HG03342 (cell line): Measurements from ENCODE around the gene PGF.
"Not testable (repeated sequence)": the region's sequence is repeated elsewhere in the genome, so short reads cannot be mapped to it uniquely, and the experiment has no call there.

ENCODE experiments used
- ATAC-seq: cut with Tn5 transposase; IDR thresholded peaks from one replicate; pipeline ENCODE4 v1.9.1; 2021; ENCODE audit warnings: mild to moderate bottlenecking, moderate library complexity; ENCODE audit not compliant: unreplicated experiment

The PGF gene

DNA sequence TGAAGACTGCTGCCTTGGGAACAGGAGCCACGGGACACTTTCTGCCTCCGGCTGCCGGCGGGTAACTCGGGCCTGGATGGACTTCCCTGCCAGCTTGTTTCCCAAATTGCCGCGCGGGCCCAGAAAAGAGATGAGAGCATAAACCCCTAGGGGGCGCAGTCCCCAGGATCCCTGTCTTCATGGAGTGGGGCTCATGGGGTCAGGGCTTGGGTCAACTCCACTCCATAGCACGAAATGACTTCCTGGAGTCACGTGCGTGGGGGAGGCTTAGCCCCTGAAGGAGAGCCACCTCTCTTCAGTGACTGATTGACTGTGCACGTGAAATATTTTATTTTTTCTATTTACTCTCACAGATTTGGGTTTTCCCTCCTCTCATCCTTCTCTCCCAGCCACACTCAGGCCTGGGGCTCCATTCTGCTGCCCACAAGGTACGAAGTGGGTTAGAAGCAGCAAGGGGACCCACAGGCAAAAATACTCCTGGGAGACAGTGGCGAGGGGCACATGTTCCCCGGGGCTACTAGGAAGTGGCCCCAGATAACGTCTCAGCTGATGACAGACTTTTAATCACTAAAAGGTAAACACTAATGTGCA lies 10.0 kb downstream of the PGF start:
- ATAC-seq: no peak

DNA sequence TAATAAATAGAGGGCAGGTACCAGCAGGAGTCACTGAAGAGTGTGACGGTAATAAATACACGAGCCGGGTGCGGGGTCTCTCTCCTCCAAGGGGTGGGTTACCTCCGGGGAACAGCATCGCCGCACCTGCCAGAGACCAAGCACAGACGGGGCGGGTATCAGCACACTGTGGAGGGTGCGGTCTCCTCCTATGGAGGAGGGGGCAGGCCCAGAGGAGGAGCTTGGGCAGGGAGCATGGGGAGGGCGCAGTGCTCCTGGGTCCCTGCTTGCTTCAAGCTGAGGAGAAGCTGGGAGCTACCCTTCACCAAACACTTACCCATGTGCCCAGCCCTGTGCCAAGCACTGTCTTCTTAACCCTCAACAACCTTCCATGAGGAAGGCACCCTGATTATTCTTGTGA lies 12.8 kb downstream of the PGF start:
- no peak for ATAC-seq

DNA sequence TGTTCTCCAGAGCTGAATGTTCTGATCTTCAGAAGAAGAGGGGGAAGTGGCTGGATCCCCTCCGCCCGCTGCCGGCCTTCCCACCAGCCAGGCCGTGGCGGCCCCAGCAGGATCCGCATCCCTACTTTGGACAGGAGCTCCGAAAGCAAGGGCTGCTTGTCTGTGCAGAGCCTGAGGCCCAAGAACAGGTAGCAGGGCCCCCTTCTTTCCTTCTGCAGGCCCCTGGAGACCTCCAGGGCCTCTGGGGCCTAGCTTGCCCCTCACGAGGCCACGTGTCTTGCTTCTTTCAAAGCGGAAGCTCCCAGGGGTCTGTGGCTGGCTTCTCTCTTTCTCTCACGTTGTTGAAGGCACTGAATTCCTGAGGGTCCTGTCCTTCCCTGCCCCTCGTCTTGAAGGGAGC lies 13.2 kb downstream of the PGF start:
- peak; percentile 13 for ATAC-seq

DNA sequence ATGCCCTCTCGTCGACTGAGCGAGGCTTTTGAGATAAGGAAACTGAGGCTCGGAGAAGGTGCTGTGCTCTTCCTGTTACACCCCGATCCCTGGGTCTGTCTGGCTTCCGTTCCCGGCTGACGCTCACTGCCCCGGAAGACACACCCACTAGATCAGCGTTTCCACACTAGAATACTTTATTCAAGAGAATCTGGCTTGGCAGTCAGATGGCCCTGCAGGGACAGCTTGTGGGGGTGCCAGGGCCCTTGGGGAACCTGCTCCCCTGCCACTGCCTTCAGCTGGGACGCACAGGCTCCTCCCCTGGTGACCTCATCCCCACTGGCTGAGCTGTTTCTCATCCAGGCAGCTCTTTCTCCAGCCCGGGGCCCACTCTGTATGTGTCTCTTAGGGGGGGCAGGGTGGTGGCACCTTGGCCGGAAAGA lies 13.7 kb downstream of the PGF start:
- ATAC-seq: peak; percentile 61

DNA sequence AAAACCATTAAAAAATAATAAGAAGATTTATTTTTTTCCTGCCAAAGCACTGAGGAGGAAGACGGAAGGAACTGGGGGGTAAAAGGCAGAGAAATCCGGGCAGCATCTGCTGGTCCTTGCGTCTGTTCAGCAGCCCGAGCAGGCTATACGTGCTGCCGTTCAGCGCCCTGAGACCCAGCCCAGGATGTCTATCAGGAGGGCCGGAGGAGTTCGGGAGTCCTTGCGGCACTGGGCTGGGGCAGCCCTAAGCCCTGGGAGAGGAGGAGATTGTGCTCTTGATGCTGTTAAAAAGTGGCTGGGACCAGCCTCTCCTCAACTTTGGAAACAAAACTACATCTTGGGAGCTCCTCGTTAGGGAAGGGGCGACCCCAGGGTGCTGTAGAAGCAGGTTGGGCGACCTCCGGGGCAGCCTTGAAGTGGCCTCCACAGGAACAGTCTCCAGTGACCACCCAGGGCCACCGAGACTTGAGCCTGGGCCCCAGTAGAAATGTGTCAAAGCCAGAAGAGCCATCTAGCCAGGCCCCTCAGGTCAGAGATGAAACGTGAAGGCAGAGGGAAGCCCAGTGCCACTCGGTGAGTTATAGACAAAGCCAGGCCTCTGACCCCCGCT lies 14.3 kb downstream of the PGF start:
- no peak for ATAC-seq

DNA sequence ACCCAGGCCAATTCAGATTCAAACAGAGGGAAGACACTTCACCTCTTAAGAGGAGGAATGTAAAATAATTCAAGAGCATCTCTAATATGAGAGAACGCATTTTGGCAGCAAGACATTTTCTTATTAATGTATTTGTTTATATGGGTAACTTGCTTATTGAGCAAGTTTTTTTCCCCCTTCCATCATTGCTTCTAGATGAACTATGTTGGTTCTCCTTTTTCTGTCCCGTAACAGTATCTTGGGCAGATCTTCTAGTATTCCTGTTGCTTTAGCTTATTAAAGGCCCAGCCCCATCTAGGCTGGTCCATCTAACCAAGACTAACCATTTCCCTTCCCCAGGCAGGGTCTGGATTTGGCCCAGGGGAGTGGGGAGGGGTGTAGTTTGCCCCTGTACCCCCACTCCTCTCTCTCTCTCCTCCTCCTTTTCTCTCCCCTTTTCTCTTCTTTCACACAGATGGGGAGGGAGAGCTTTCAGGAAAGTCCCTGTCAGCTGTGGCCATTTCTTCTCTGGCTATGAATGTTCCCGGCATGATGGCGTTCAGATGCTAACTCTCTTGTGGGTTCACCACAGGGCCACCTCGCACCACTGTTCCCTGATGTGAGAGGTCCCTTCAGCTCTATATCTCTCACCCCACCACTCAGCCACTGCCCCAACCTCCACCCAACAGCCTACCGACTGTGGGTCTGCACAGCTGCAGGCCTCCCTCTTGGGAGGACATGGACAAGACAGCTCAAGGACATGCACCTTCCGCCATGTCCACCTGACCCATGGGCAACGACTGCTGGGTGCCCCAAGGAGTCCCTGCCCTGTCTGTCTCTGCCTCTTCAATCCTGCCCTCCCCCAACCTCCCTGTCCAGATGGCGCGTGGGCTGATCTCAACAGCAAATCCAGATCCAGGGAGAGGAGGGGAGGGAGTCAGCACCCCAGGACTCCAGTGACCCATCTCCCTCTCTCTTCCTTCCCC lies 16.6 kb downstream of the PGF start:
- no peak for ATAC-seq

DNA sequence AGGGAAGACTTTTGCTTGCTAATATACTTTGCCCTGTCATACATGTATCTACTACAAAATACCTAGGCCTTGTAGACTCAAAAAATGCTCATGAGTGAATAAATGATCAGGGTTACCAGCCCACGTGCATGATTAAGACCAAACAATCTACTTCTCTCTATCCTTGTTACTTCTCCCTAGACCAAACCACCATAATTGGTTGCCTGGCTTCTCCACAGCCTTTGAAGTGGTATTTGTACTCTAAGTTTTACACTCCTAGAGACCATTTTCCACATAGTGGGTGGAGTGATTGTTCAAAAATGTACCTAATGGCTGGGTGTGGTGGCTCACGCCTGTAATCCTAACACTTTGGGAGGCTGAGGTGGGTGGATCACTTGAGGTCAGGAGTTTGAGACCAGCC lies 18.2 kb downstream of the PGF start:
- ATAC-seq: no peak

DNA sequence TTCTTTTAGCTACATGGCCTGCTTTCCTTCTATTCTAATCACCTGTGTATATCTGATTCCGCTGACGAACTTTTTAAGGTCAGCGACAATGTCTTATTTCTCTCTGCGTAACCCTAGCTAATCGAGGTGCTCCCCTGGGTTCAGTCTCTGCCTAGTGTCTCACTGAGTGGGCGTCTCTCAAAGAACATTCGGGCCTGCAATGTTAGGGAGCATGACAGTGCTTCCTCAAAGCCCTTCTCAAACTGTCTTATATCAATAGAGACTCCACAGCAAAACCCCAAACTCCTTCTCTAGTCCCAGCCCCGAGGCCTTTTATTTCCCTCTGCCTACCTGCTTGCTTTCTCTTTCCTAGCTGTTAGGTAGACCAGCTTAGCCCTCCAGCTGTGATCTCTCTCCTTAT lies 18.7 kb downstream of the PGF start:
- ATAC-seq: no peak

DNA sequence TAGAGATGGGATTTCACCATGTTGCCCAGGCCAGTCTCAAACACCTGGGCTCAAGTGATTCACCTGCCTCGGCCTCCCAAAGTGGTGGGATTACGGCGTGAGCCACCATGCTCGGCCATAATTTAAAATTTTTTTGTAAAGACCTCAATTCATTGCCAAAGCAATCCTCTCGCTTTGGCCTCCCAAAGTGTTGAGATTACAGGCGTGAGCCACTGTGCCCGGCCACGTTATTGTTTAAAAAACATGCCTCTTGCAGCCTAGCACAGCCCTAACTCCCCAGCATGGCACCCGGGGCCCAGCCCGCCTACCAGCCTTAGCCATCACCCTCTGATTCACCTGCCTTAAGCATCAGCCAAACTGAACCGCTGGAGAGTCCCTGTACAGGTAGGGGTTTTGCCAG lies 19.2 kb downstream of the PGF start:
- ATAC-seq: no peak

DNA sequence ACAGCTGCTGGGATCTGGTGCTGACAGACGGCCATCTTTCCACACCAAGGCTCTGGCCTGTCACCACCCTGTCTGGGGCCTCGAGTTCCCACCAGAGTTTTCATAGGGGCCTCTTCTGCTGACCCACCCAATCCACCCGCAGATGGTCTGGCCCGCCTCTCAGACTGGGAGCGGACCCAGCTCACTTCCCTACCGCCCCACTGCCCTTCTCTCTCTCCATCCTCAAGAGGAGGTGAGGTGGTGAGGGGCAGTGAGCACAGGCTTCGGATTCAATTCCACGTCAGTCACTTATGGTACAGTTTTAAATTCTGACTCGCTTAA lies 20.1 kb downstream of the PGF start:
- ATAC-seq: no peak

DNA sequence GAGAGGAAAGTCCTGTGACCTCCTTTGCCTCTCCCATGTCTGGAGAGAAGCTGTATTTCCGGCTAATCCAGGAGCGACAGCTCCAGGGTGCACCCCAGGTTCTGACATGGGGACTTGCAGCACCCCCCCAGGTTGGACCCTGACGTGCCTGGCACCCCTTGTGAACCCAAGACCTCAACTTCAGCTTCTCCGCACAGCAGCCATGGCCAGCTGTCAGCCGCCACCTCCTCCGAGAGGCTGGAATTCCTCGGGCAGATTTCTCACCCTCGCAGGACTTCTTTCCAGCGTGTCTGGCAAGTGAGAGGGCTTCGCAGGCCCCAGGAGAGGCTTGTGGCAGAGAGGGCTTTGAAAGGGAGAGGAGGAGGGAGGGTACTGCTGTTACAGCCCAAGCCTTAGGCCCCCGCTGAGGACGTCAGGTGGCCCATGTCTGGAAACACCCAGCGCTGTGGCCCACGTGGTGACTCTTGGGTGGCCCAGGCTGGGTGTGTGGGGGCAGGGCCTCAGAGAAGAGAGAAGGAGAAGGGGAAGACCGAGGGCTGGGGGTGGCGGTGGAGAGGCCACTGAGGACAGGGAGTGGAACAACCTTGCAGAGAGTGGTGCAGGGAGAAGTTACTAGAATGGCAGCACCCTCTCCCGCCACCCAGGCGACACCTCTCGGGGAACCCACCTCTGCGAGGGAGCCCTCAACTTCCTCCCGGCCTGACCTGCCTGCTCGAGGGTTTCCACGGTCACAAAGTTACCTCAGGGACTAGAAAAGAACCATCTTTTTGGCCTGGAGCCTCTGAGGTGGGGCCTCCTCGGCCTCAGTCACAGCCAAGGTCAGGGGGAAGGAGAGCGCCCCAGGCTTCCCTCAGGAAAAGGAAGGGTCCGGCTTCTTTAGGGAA lies 20.7 kb downstream of the PGF start:
- no peak for ATAC-seq

DNA sequence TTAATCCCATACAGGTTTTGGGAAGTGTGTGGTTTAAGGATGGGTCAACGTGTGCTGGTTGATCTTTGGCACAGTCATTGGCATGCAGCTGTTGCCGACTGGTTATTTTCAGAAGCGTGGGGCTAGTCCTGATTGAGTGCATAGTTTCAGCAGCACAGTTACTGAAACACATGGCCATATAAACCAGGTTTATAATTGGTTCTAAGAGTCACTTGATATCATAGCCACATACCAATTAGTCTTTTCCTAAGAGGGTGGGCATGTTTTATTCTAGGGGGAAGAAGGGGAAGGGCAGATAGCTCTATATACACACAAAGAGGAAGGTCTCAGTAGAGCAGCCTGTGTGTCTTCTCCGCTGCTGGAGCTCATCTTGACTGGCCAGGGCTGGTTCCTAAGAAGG lies 21.4 kb downstream of the PGF start:
- no peak for ATAC-seq

DNA sequence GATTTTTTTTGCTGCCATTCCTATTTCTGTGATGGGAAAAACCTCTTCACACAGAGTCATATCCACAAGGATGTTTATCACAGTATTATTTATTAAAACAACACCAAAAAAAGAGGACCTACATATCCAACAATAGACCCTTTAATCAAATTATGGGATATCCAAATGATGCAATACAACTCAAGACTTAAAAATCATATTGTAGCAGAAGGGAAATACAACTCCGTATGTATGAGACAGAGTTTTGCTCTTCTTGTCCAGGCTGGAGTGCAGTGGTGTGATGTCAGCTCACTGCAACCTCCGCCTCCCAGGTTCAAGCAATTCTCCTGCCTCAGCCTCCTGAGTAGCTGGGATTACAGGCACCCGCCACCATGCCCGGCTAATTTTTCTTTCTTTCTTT lies 22.5 kb downstream of the PGF start:
- ATAC-seq: not testable (repeated sequence)

DNA sequence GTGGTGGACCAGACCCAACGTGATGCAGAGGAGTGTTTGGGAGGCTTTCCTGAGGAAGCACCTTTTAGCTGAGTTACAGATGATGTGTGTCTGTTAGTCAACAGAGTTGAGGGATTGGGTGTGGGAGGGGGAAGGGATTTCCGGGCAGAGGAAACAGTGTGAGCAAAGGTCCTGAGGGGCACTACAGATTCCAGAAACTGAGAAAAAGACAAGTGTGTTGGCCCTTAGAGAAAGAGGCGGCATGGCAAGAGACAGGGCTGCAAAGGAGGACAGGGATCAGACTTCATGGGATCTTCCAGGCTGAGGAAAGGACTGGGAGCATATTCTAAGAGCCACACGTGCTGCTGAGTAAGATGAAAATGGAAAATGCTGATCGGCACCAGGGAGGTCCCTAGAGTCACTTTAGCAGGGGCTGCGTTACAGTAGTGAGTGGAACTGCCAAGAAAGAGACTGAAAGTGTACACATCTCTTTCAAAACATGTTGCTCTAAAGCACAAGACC lies 22.9 kb downstream of the PGF start:
- ATAC-seq: no peak

DNA sequence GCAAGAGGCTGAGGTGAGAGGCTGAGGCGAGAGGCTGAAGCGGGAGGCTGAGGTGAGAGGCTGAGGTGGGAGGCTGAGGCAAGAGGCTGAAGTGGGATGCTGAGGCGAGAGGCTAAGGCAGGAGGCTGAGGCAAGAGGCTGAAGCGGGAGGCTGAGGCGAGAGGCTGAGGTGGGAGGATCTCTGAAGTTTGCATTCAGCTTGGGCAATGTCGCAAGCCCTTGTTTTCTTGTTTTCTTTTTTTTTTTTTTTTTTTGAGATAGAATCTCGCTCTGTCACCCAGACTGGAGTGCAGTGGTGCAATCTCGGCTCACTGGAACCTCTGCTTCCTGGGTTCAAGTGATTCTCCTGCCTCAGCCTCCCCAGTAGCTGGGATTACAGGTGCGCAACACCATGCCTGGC lies 23.7 kb downstream of the PGF start:
- ATAC-seq: not testable (repeated sequence)

DNA sequence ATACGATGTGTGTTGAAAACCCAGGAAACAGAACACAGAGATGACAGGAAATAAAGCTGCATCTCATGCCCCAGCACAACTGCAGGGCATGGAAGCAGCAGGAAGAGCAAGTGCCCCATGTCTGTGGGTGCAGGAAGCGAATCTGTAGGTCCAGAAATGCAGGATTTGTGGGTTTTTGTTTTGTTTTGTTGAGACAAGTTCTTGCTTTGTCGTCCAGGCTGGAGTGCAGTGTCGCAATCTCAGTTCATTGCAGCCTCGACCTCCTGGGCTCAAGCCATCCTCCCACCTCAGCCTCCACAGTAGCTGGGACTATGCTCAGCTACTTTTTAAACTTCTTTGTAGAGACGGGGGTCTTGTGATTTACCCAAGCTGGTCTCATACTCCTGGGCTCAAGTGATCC lies 26.2 kb downstream of the PGF start:
- ATAC-seq: no peak

DNA sequence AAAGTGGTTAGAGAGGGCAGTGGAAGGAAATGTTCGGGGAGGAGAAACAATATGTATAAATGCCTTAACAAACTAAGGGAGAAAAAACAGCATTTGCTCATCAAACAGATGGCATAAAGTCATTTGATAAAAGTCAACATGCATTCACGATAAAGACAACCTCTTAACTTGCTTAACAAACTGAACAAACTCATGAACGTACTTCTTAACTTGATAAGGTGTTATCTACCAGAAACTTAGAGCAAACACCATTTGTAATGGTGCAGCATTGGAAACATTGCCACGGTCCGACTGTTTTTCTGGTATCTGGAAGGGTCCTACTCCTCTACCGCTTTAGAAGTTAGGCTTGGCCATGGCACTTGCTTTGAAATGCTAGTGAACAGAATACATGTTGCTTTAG lies 28.2 kb downstream of the PGF start:
- no peak for ATAC-seq

DNA sequence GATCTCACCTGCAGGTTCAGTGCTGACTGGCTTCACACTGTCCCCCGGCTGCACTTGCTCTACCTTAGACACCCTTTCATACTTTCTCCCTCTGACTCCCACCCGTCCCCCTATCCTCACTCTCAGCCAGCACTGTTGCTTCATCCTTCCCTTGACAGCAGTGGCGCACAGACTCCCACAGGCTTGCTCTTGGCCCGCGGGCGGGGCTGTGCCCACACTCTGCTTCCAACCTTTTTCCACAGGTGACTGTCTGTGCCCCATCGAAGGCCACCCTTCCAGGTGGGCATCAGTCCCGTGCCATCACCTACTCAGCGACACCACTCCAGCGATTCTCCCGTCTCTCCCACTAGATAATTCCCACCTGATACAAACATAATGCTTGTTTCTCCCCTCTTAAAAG lies 31.3 kb downstream of the PGF start:
- no peak for ATAC-seq

DNA sequence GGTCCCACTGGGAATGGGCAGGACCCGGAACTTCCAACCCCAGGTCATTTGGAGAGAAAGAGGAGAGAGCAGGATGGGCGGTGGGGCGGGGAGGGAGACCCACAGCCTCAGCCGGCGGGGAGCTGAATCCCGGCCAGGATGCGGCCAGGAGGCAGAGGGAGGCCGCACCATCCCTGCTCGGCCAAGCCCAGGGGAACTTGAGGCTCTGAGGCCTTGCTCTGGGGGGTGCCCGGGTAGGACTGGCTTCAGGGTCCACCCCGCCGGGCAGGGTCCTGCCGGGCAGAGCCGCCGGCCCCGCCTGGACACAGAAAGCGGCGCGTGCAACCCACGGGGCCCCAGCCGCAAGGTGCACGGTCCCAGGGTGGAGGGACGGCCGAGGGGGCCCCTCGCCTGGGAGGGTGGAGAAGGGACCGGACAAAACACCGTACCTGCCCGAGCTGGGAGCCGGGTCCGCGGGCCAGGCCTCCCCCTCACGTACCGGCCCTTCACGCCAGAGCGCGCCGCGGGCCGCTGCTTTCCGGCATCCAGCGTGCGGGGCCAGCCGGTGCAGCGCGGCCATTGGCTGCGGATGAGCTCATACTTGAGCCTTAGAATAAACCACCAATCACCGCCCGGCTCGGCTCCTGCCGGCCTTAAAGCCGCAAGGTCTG lies 32.5 kb downstream of the PGF start, which contains the start of gene RPS6KL1:
Gene RPS6KL1, minus strand, starts transcription at position 509 of the 650 bp plus-strand sequence. CDS start 1,719 bp downstream, outside the sequence.
- peak; percentile 94 for ATAC-seq

DNA sequence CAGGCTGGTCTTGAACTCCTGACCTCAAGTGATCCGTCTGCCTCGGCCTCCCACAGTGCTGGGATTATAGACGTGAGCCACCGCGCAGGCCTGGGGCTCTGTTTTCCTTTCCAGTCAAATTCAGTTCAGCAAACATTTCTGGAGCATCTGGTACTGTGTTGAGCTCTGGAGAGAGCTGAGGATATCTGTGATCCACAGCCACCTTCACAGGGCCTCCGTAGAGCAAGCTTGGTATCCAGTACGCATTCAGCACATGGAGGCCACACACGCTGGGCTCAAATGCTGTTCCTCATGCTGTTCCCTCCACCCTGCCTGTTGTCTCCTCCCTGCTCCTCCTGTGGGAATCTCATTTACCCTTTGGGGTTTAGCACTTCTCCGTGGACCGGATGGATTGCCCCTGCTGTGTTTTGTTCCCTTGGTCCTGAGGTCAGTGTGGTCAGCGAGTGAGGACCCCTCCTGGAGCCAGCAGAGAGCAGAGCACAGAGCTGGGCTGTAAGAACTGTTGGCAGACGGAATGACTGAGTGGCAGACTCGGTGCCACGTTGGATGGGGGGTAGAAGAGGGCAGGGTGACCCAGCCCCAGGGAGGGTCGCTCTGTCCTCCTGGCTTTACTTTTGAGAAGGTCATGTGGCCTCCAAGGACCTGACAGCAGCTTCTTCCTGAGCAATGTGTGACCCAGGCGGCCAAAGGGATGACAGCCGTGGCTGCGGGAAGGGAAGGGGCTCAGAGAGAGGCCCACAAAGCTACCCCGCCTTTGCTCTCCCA lies 33.2 kb downstream of the PGF start:
- ATAC-seq: no peak
